ENCODE data around the gene MBTPS1.

- TF ChIP-seq POLR2A (IDR thresholded peaks at IDR 0.05; ENCODE audit: low read depth, low read length) (no peak), TAF1 (IDR thresholded peaks at IDR 0.05; ENCODE audit: borderline replicate concordance, low read depth, low read length) (no peak)
Measured at GRCh38 chr16:84087466-84088151, 29.1 kb downstream of the MBTPS1 start.
